ENCODE measurements around the gene MORC1.

DNA sequence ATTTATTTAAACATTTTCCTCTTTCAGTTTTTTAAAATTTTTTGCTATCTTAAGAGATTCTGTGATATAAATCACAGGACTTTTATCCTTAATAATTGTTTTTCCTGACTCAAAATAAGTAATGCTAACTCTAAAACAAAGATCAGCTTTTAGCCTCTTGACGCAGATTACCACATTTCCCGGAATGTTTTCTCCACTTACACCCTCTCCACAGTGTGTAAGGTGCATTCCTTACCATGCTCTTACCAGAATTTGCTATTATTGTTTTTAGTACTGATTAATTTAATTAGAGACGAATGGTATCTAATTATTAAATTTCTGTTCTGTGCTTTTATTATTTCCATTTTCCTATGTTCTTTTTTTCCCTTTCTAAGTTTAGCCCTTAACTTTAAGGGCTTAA lies 199.1 kb downstream of the MORC1 start:
- TF ChIP-seq, protein P1, sequence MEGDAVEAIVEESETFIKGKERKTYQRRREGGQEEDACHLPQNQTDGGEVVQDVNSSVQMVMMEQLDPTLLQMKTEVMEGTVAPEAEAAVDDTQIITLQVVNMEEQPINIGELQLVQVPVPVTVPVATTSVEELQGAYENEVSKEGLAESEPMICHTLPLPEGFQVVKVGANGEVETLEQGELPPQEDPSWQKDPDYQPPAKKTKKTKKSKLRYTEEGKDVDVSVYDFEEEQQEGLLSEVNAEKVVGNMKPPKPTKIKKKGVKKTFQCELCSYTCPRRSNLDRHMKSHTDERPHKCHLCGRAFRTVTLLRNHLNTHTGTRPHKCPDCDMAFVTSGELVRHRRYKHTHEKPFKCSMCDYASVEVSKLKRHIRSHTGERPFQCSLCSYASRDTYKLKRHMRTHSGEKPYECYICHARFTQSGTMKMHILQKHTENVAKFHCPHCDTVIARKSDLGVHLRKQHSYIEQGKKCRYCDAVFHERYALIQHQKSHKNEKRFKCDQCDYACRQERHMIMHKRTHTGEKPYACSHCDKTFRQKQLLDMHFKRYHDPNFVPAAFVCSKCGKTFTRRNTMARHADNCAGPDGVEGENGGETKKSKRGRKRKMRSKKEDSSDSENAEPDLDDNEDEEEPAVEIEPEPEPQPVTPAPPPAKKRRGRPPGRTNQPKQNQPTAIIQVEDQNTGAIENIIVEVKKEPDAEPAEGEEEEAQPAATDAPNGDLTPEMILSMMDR (conservative IDR thresholded peaks at IDR 0.05; ENCODE audit: low read length) = no peak
- TF ChIP-seq EZH2phosphoT487 (IDR thresholded peaks at IDR 0.05; ENCODE audit: borderline replicate concordance, low read depth, low read length) = no peak
